IMR-90 (cell line): ENCODE measurements around the gene LAMA4.

Experiments
- BHLHE40 ChIP-seq: fragments of 150-350 bp; IDR thresholded peaks from 2 replicates; pipeline ENCODE4 v1.6.1; 2016; ENCODE audit warnings: mild to moderate bottlenecking, low read depth, low read length
- CTCF ChIP-seq: conservative IDR thresholded peaks from 2 replicates; pipeline ENCODE4 v1.5.1; 2012; ENCODE audit warnings: mild to moderate bottlenecking, low read depth, low read length, improper control_type of control experiment
- FOS ChIP-seq: fragments of 150-350 bp; IDR thresholded peaks from 2 replicates; pipeline ENCODE4 v1.6.1; 2016; ENCODE audit warnings: low read depth, low read length
- MAFK ChIP-seq: IDR thresholded peaks from 2 replicates; pipeline ENCODE4 v1.6.1; 2012; ENCODE audit warnings: low read depth, low read length, improper control_type of control experiment
- MAZ ChIP-seq: IDR thresholded peaks from 2 replicates; pipeline ENCODE4 v1.6.1; 2012; ENCODE audit warnings: low read depth, mild to moderate bottlenecking, low read length, improper control_type of control experiment, moderate library complexity, borderline replicate concordance
- POLR2A ChIP-seq: IDR thresholded peaks from 2 replicates; pipeline ENCODE4 v1.6.1; 2012; ENCODE audit warnings: mild to moderate bottlenecking, low read depth, low read length
- RAD21 ChIP-seq: IDR thresholded peaks from 2 replicates; pipeline ENCODE4 v1.6.1; 2012; ENCODE audit warnings: low read length, improper control_type of control experiment
- RCOR1 ChIP-seq: IDR thresholded peaks from 2 replicates; pipeline ENCODE4 v1.6.1; 2012; ENCODE audit warnings: mild to moderate bottlenecking, low read length, improper control_type of control experiment; ENCODE audit not compliant: insufficient replicate concordance
- RFX5 ChIP-seq: IDR thresholded peaks from 2 replicates; pipeline ENCODE4 v1.8.0; 2012; ENCODE audit warnings: low read depth, mild to moderate bottlenecking, low read length, moderate library complexity
- SMC3 ChIP-seq: fragments of 150-350 bp; IDR thresholded peaks from 2 replicates; pipeline ENCODE4 v1.6.1; 2016; ENCODE audit warnings: low read depth, mild to moderate bottlenecking, antibody characterized with exemption, low read length, moderate library complexity
- TF ChIP-seq, protein P1 (sequence below): fragments of 150-350 bp; IDR thresholded peaks from 2 replicates; pipeline ENCODE4 v1.6.1; 2016; ENCODE audit warnings: low read depth, mild to moderate bottlenecking, low read length, moderate library complexity, borderline replicate concordance
- TF ChIP-seq, protein P2 (sequence below): fragments of 150-350 bp; IDR thresholded peaks from 2 replicates; pipeline ENCODE4 v1.6.1; 2017; ENCODE audit warnings: mild to moderate bottlenecking, antibody characterized with exemption, low read length, low read depth

DNA sequence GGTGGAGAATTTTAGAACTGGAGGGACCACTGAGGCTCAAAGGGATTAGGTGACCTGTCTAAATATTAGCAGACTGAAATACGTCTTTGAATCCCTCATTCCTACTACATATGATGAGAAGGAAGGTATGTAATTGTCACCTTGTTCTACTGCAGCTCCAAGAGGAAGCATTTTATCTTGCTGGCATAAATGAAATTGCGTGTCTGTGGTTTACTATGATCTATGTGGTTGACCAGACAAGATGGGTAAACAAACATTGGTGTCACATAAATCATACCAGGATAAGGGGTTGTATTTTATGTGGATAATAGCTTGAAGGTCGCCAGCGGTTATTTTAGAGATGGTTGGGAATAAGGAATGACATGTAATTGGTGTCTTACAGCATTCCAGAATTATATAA lies 78.2 kb downstream of the LAMA4 start:
- TF ChIP-seq CTCF, result no peak
- no peak for TF ChIP-seq MAZ
- TF ChIP-seq RAD21, result no peak
- no peak for TF ChIP-seq POLR2A
- TF ChIP-seq BHLHE40, result no peak
- TF ChIP-seq RFX5, result no peak
- TF ChIP-seq FOS, result no peak
- TF ChIP-seq, protein P1, sequence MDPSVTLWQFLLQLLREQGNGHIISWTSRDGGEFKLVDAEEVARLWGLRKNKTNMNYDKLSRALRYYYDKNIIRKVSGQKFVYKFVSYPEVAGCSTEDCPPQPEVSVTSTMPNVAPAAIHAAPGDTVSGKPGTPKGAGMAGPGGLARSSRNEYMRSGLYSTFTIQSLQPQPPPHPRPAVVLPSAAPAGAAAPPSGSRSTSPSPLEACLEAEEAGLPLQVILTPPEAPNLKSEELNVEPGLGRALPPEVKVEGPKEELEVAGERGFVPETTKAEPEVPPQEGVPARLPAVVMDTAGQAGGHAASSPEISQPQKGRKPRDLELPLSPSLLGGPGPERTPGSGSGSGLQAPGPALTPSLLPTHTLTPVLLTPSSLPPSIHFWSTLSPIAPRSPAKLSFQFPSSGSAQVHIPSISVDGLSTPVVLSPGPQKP, result no peak
- no peak for TF ChIP-seq MAFK
- no peak for TF ChIP-seq RCOR1
- TF ChIP-seq, protein P2, sequence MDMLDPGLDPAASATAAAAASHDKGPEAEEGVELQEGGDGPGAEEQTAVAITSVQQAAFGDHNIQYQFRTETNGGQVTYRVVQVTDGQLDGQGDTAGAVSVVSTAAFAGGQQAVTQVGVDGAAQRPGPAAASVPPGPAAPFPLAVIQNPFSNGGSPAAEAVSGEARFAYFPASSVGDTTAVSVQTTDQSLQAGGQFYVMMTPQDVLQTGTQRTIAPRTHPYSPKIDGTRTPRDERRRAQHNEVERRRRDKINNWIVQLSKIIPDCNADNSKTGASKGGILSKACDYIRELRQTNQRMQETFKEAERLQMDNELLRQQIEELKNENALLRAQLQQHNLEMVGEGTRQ, result no peak
- TF ChIP-seq SMC3, result no peak
